DMS53 treated with DMSO at 0.1 percent for 48 hours (cell line): ENCODE data around the gene WDR27.

Experiments
- DNase-seq: peaks from one replicate; lab custom pipeline; 2025; ENCODE audit not compliant: unreplicated experiment; lab: John Stamatoyannopoulos, UW

The WDR27 gene

GRCh38 chr6:169641461-169642085, 60.3 kb downstream of the WDR27 start:
- no peak for DNase-seq

DNA sequence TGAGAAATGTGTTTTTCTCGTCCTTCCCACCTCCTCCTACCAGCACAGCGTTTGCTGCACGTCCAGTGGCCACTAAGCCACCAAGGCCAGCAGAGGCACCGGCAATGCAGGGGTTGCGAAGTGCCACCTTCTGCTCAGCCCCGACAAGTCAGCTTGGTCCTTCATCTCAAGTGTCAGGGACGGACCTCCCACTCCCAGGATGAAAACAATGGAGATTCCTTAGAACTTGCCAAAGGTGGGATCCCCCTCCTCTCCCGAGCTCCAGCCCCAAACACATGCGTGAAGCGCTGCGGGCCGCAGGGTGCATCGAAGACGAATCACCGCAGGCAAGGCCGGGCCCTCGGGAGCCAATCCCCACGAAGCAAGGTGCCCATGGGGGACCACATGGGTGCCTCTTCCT, 60.8 kb downstream of the WDR27 start:
- no peak for DNase-seq

- DNase-seq = no peak
These were observed 61.4 kb downstream of the WDR27 start for GRCh38 chr6:169640351-169640852.

DNA sequence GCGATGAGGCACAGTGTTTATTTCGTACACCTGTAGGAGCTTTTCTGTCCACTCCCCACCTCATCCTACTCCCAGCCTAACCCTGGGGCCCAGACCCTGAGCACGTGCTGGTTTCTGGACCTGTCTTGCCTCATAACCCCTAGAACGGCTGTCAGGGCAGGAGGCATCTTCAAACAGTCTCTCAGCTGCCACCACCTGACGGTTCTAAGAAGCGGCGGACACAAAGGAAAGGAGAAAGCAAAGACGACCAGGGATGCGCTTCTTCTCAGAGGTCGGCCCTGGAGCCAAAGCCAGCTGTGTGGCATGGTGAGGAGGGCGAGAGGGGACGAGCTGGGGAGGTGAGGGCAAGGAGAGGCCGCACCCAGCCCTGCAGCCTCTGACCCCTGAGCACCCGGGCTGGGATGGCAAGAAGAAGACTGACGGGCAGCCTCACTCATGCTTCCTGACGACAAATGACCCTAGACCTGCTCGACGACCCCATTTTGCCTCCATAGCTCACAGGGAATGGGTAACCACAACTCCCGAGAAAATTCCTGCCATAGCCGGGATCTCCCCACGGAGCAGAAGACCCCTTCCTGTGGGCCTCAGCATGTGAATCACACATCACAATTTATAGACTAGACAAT, 62.1 kb downstream of the WDR27 start:
- no peak for DNase-seq

DNA sequence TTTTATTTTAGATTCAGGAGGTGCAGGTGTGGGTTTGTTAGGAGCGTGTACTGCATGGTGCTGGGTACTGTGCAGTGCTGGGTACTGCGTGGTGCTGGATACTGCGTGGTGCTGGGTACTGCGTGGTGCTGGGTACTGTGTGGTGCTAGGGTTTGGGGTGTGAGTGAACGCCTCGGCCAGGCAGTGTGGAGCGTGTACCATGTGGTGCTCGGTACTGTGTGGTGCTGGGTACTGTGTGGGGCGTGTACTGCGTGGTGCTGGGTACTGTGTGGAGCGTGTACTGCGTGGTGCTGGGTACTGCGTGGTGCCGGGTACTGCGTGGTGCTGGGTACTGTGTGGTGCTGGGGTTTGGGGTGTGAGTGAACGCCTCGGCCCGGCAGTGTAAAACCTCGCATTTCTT, 62.9 kb downstream of the WDR27 start:
- no peak for DNase-seq

GRCh38 chr6:169638388-169638787, 63.4 kb downstream of the WDR27 start:
- DNase-seq = no peak

GRCh38 chr6:169635345-169635744, 66.5 kb downstream of the WDR27 start:
- no peak for DNase-seq

GRCh38 chr6:169632841-169633240, 69.0 kb downstream of the WDR27 start:
- DNase-seq = no peak

- no peak for DNase-seq
These were observed 72.6 kb downstream of the WDR27 start for GRCh38 chr6:169629256-169629655.

- DNase-seq = no peak
These were observed 73.9 kb downstream of the WDR27 start for GRCh38 chr6:169627736-169628607.

DNA sequence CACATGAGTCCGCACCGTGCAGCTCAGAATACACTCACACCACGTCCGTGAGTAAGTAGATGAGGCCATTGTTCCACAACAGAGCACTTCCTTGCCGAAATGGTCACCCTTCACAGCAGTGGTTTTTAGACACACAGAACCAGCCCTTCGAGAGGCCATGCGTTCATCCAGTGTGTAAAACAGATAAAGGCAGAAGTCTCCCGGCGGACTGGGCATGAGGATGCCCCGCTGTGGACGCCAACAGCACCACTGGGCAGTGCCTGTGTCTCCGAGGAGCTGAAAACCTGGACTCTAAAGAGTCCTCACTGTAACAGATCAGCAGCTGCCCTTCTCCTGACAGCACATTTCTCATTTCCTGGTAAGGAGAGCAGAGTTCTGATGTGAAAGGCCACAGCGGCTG, 75.2 kb downstream of the WDR27 start:
- DNase-seq = no peak

DNA sequence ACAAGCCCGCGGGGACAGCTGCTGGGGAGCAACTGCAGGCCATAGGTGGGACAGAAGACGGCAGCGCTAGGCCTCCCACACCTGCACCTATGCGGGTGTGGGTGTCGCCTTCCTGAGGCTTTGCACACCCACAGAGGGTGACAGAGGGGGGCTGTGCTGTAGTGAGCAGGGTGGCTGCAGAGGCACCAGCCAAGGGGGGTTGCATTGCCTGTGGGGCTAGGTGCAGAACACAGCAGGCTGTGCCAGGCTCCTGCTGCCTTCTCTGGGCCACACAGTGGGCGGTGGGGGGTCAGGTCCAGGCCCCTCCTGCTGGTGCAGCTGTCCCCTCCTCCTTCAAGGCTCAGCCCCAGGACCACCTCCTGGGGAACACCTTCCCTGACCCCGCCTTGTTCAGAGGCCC, 75.7 kb downstream of the WDR27 start:
- DNase-seq = no peak

GRCh38 chr6:169625376-169625775, 76.5 kb downstream of the WDR27 start:
- no peak for DNase-seq

DNA sequence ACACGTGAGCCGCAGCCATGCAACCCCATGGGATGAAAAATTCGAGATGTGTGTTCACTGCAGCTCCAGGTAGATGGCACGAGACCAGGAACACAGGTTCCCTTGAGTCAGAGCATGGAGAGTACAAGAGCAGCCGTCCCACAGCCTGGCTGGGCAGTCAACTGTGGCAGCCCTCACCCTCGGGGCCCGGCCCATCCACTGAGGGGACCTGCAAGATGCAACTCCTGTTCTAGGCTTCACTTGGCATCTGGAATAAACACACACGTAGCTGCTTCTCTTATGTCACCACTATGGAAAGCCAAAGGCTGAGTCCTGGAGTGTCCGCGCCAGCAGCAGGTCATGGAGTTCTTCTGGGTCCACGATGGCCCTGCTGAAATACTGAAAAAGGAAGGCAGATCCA, 77.0 kb downstream of the WDR27 start:
- DNase-seq = no peak

- no peak for DNase-seq
These were observed 77.9 kb downstream of the WDR27 start for GRCh38 chr6:169623975-169624374.

GRCh38 chr6:169623343-169623742, 78.5 kb downstream of the WDR27 start:
- DNase-seq = no peak

GRCh38 chr6:169622618-169623017, 79.2 kb downstream of the WDR27 start:
- no peak for DNase-seq

GRCh38 chr6:169621311-169621710, 80.5 kb downstream of the WDR27 start:
- DNase-seq = no peak

- DNase-seq = no peak
These were observed 81.4 kb downstream of the WDR27 start for GRCh38 chr6:169620171-169621130.

DNA sequence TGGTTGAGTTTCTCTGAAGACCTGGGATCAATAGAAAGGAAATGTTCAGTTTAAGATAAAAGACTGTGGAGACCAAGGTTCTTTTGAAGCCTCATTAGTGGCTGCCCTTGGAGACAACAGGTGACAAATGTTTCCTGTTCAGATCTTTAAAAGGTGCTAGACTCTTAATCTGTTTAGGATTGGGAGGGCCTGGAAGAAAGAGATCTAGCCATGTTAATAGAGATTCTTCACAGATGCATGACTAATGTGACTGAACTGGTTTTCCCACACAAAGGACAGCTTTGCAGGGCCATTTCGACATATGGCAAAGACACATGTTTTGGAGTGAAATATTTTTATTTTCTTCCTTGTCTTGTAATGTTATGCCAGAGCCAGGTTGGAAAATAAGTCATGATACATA, 82.2 kb downstream of the WDR27 start:
- DNase-seq = peak; percentile 2
